Activated T-helper 1 cell treated with Interleukin-2 at 50 U/mL for 16 hours (primary cell): ENCODE data around the gene MAGEE1.

Experiments
- DNase-seq: peaks from one replicate; pipeline ENCODE4 v3.0.0-alpha.2; 2020; ENCODE audit warnings: low read depth

The MAGEE1 gene

GRCh38 chrX:76427560-76428242 lies at the start of gene MAGEE1:
MAGEE1 (plus strand) TSS chrX:76427710; CDS start chrX:76427931, 221 bp downstream.
- DNase-seq: peak; percentile 73

GRCh38 chrX:76398970-76399369 lies 28.5 kb upstream of the MAGEE1 start:
- no peak for DNase-seq

GRCh38 chrX:76407795-76408194 lies 19.7 kb upstream of the MAGEE1 start:
- no peak for DNase-seq

GRCh38 chrX:76420237-76420636 lies 7.3 kb upstream of the MAGEE1 start:
- DNase-seq: no peak

- peak; percentile 41 for DNase-seq
These were observed 977 bp downstream of the MAGEE1 start for GRCh38 chrX:76428243-76429130.

- no peak for DNase-seq
These were observed 5.7 kb downstream of the MAGEE1 start for GRCh38 chrX:76433219-76433618.

GRCh38 chrX:76434103-76434741 lies 6.7 kb downstream of the MAGEE1 start:
- DNase-seq: no peak

GRCh38 chrX:76439188-76439587 lies 11.7 kb downstream of the MAGEE1 start:
- DNase-seq: no peak

- no peak for DNase-seq
These were observed 26.4 kb downstream of the MAGEE1 start for GRCh38 chrX:76453737-76454406.

- no peak for DNase-seq
These were observed 27.0 kb downstream of the MAGEE1 start for GRCh38 chrX:76454456-76454927.

GRCh38 chrX:76477353-76477752 lies 49.8 kb downstream of the MAGEE1 start:
- no peak for DNase-seq
